ENCODE data around the gene MORC4. TPM values are rescaled to one million over a fixed set of nuclear protein-coding genes. Genes with fewer than 3 reads are reported as not detected.

The MORC4 gene
- total RNA-seq, 3 donors from 2014 or later = 17.3 to 19.7 (median 18.2) TPM

GRCh38 chrX:106894392-106894909 is 105.6 kb downstream of the MORC4 start:
- peak; percentile 45 to 63 (median 47) for TF ChIP-seq CTCF (IDR thresholded peaks at IDR 0.05)
- no peak for TF ChIP-seq POLR2A (IDR thresholded peaks at IDR 0.05)
- intact Hi-C loops (cut with DNase I; ENCODE audit: low total_unique reads) = no loop called here
- H3K4me1 ChIP-seq = no peaks in the 10 kb centered on the region
- DNase-seq (ENCODE audit: low spot score in 2 of 2) = peak in 1 of 2 donors; percentile 34
- no peaks in the 10 kb centered on the region for H3K9me3 ChIP-seq
- no peak overlapping the region for H3K4me3 ChIP-seq
- peaks cover 0 to 67% of the 10 kb centered on the region in 2 donors for H3K27me3 ChIP-seq
- H3K27ac ChIP-seq = no peak overlapping the region
- no peaks in the 10 kb centered on the region for H3K36me3 ChIP-seq

GRCh38 chrX:106891762-106892460 is 108.1 kb downstream of the MORC4 start:
- intact Hi-C loops (cut with DNase I; ENCODE audit: low total_unique reads) = no loop called here
- Histone ChIP-seq H3K4me1 (no peaks in the 10 kb centered on the region), H3K36me3 (no peaks in the 10 kb centered on the region), H3K27ac (no peak overlapping the region), H3K27me3 (peaks cover 0 to 71% of the 10 kb centered on the region in 2 donors), H3K4me3 (no peak overlapping the region), H3K9me3 (peaks cover 0 to 5% of the 10 kb centered on the region in 2 donors)
- TF ChIP-seq CTCF (IDR thresholded peaks at IDR 0.05) = no peak
- TF ChIP-seq POLR2AphosphoS5 (IDR thresholded peaks at IDR 0.05) = no peak
- no peak for TF ChIP-seq POLR2A (IDR thresholded peaks at IDR 0.05)
- DNase-seq (ENCODE audit: low spot score in 2 of 2) = no peak

Other genes starting within 250 kb of the MORC4 start
- 10 to 100 TPM in 1 of 3 donors, 1 to 10 TPM in 2; 5.3 to 12.9 (median 7.9) TPM for gene TBC1D8B, start 197.5 kb downstream of the MORC4 start, total RNA-seq
- under 1 TPM in 1 of 3 donors, not detected in 2; 0.66 TPM for gene RIPPLY1, start 96.9 kb downstream of the MORC4 start, total RNA-seq
- gene CLDN2, start 79.8 kb downstream of the MORC4 start, total RNA-seq = under 1 TPM in 2 of 3 donors, not detected in 1; 0.32 to 0.33 TPM
- gene RBM41, start 118.6 kb upstream of the MORC4 start, total RNA-seq = 10 to 100 TPM; 12.0 to 32.5 (median 17.0) TPM
- gene NUP62CL, start 206.2 kb upstream of the MORC4 start, total RNA-seq = 1 to 10 TPM in 2 of 3 donors, under 1 TPM in 1; 0.64 to 8.5 (median 1.3) TPM
- not detected for gene DNAAF6, start 206.4 kb upstream of the MORC4 start, total RNA-seq